HCT116 (cell line): ENCODE data around the gene DHH. TPM values are rescaled to one million over a fixed set of nuclear protein-coding genes. Genes with fewer than 3 reads are reported as not detected.

Experiments used
- ATAC-seq: fragments of 200-7000 bp; cut with Tn5 transposase; 2 replicates; pipeline ENCODE4 v1.9.1; 2020; ENCODE audit warnings: mild to moderate bottlenecking, moderate library complexity
- BruUV-seq: library from RNA; stranded (reverse); fragments of 400-500 nt; replicated peaks from 2 replicates; lab custom pipeline; 2021; lab: Mats Ljungman, UMichigan
- CTCF ChIA-PET: fragments of 300-600 bp; sonication (Branson Sonifier 250); formaldehyde crosslinking; loops from one replicate; lab custom pipeline; 2021; ENCODE audit warnings: antibody characterized with exemption; lab: Charles Lee
- POLR2A ChIA-PET: fragments of 300-600, 350-600 bp; sonication (Branson Sonifier 250); formaldehyde crosslinking; loops from one replicate; lab custom pipeline; 2021; ENCODE audit warnings: antibody characterized with exemption; lab: Charles Lee
- RAD21 ChIA-PET, 2 experiments: fragments of 300-600 bp; sonication (Branson Sonifier 250); formaldehyde crosslinking; loops; one replicate each; lab custom pipeline; 2023; ENCODE audit warnings: low total read pairs in 2 of 2; ENCODE audit not compliant: uncharacterized antibody in 2 of 2, unreplicated experiment in 2 of 2, low non-redundant PET in 1 of 2; lab: Charles Lee
- DNase-seq: peaks from one replicate; pipeline ENCODE4 v3.0.0-alpha.2; 2010; ENCODE audit warnings: low read depth, low spot score
- H2AFZ ChIP-seq: fragments of 200-600 bp; shearing (Covaris generic), sonication (generic); 2 replicates; pipeline ENCODE4 v1.6.1; 2017; ENCODE audit warnings: low read depth, mixed run types, mixed read lengths, antibody characterized with exemption, low read length; ENCODE audit not compliant: poor library complexity, severe bottlenecking
- H3K27ac ChIP-seq: 2 replicates; pipeline ENCODE4 v1.5.1; 2012; ENCODE audit warnings: low read depth, low read length
- H3K27me3 ChIP-seq: fragments of 200-600 bp; sonication (generic); 2 replicates; pipeline ENCODE4 v1.6.1; 2016; ENCODE audit warnings: mixed run types, low read length, mixed read lengths; ENCODE audit not compliant: insufficient read depth
- H3K36me3 ChIP-seq, 2 experiments: fragments of 200-500 bp in 1 of 2; fragments of 200-600 bp in 1 of 2; sonication (Bioruptor generic) in 1 of 2; sonication (generic) in 1 of 2; 2 replicates each; pipeline versions ENCODE4 v1.5.1 to v1.6.1; 2014 to 2016; ENCODE audit warnings: low read length in 2 of 2, inconsistent platforms in 1 of 2, mixed read lengths in 1 of 2, mixed run types in 1 of 2; ENCODE audit not compliant: insufficient read depth in 2 of 2, control insufficient read depth in 1 of 2
- H3K4me1 ChIP-seq, 2 experiments: fragments of 200-600 bp in 1 of 2; sonication (generic) in 1 of 2; 2 replicates each; pipeline versions ENCODE4 v1.5.1 to v1.6.1; 2012 to 2017; ENCODE audit warnings: low read length in 2 of 2, inconsistent platforms in 1 of 2, mild to moderate bottlenecking in 1 of 2, mixed read lengths in 1 of 2, mixed run types in 1 of 2, moderate library complexity in 1 of 2; ENCODE audit not compliant: insufficient read depth in 2 of 2, control insufficient read depth in 1 of 2
- H3K4me2 ChIP-seq: fragments of 200-600 bp; sonication (generic); 2 replicates; pipeline ENCODE4 v1.6.1; 2017; ENCODE audit warnings: mixed run types, low read length, mixed read lengths
- H3K4me3 ChIP-seq, 2 experiments: fragments of 200-600 bp in 1 of 2; sonication (generic) in 1 of 2; replicated peaks in 1 of 2; 2 replicates each; pipeline ENCODE4 v1.5.1; 2011 to 2016; ENCODE audit warnings: low read length in 2 of 2, control low read depth in 1 of 2, low read depth in 1 of 2, mild to moderate bottlenecking in 1 of 2, mixed read lengths in 1 of 2, mixed run types in 1 of 2
- H3K79me2 ChIP-seq: fragments of 200-600 bp; sonication (generic); 2 replicates; pipeline ENCODE4 v1.6.1; 2017; ENCODE audit warnings: mild to moderate bottlenecking, mixed run types, low read length, moderate library complexity, mixed read lengths; ENCODE audit not compliant: insufficient read depth
- H3K9ac ChIP-seq: fragments of 200-600 bp; sonication (generic); 2 replicates; pipeline ENCODE4 v1.6.1; 2016; ENCODE audit warnings: low read length, mixed read lengths
- H3K9me2 ChIP-seq: fragments of 200-600 bp; sonication (generic), shearing (Covaris generic); 2 replicates; pipeline ENCODE4 v1.6.1; 2017; ENCODE audit warnings: mixed run types, mild to moderate bottlenecking, moderate library complexity; ENCODE audit not compliant: insufficient read depth
- H3K9me3 ChIP-seq, 2 experiments: fragments of 200-500 bp in 1 of 2; fragments of 200-600 bp in 1 of 2; sonication (Bioruptor generic) in 1 of 2; sonication (generic) in 1 of 2; 2 replicates each; pipeline ENCODE4 v1.6.1; 2014 to 2017; ENCODE audit warnings: low read length in 2 of 2, mixed read lengths in 2 of 2, inconsistent platforms in 1 of 2, low read depth in 1 of 2, mild to moderate bottlenecking in 1 of 2, mixed run types in 1 of 2, moderate library complexity in 1 of 2; ENCODE audit not compliant: control insufficient read depth in 1 of 2, insufficient read depth in 1 of 2
- H4K20me1 ChIP-seq: fragments of 200-600 bp; sonication (generic), shearing (Covaris generic); 2 replicates; pipeline ENCODE4 v1.6.1; 2017; ENCODE audit warnings: mixed run types, mild to moderate bottlenecking, moderate library complexity; ENCODE audit not compliant: insufficient read depth
- CBX3 ChIP-seq: IDR thresholded peaks from 2 replicates; pipeline ENCODE4 v1.6.1; 2012; ENCODE audit warnings: low read depth
- EZH2 ChIP-seq: fragments of 200-600 bp; sonication (generic); IDR thresholded peaks from 2 replicates; pipeline ENCODE4 v1.6.1; 2017; ENCODE audit warnings: antibody characterized with exemption, mixed run types
- FOSL1 ChIP-seq: IDR thresholded peaks from 2 replicates; pipeline ENCODE4 v1.6.1; 2012; ENCODE audit warnings: low read depth
- MAX ChIP-seq: IDR thresholded peaks from 2 replicates; pipeline ENCODE4 v1.6.1; 2012
- POLR2AphosphoS5 ChIP-seq: IDR thresholded peaks from 2 replicates; pipeline ENCODE4 v1.6.1; 2011; ENCODE audit warnings: mild to moderate bottlenecking, low read depth, low read length, moderate library complexity
- RAD21 ChIP-seq: IDR thresholded peaks from 2 replicates; pipeline ENCODE4 v1.6.1; 2012; ENCODE audit warnings: low read depth, mild to moderate bottlenecking
- SIN3A ChIP-seq: IDR thresholded peaks from 2 replicates; pipeline ENCODE4 v1.6.1; 2012; ENCODE audit warnings: low read depth
- ZNF274 ChIP-seq: fragments of 200-500 bp; sonication (Bioruptor generic); IDR thresholded peaks from 2 replicates; pipeline ENCODE4 v1.6.1; 2014; ENCODE audit warnings: mild to moderate bottlenecking, low read depth, low read length, inconsistent platforms
- intact Hi-C: fragments of 100-400 bp; cut with micrococcal nuclease; formaldehyde crosslinking; loops from 2 replicates; pipeline ENCODE4 v1.10.0; 2022
- total RNA-seq: library from RNA; stranded (reverse); gene quantifications from one replicate; pipeline ENCODE4 v1.2.1, GENCODE V29; 2021; ENCODE audit not compliant: unreplicated experiment
- TF ChIP-seq, protein P1 (sequence below), 3 experiments: fragments of 200-600 bp in 1 of 3; sonication (generic) in 1 of 3; IDR thresholded peaks in 2 of 3; conservative IDR thresholded peaks in 1 of 3; 2 replicates each; pipeline ENCODE4 v1.5.1; 2012 to 2017; ENCODE audit warnings: low read depth in 2 of 3, low read length in 2 of 3, antibody characterized with exemption in 1 of 3, borderline replicate concordance in 1 of 3, control low read depth in 1 of 3, mild to moderate bottlenecking in 1 of 3, mixed read lengths in 1 of 3, mixed run types in 1 of 3, moderate library complexity in 1 of 3; ENCODE audit not compliant: insufficient read depth in 1 of 3

DHH gene
- total RNA-seq, 1 experiment from 2014 or later = 0.22 TPM

DNA sequence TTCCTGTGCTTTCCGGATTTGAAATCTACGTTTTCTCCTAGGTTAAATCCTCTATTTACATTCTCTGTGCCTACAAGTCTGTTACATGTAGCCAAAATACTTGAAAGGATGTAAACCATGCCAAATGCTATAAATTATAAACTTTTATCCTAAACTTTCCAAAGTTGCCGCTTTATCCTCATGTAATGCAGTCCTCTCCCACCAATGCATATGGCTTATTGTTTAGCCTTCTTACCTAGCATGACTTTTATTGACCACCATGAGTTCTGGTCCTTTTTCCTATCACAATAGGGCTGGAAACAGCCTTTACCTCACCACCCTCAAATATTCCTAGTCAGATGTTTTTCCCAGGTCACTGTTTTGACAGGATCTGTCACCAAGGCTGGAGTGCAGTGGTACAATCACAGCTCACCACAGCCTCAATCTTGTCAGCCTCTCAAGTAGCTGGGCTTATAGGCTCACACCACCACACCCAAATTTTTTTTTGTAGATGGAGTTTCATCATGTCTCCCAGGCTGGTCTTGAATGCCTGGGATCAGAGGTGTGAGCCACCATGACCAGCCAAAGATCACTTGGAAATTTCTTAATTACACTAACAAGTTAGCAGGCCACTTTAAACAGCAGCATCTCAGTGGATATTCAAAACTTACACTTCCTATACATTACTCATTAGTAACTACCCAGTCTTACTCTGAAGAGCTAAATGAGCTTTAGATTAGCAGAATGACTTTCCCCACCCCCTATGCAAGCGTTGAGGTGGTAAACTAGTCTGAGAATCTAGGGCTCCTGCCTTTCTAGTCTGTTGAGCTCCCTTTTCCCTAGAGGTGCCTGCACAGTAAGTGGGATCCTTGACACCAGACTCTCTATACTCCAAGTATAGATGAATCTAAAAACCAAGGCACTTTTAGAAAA, 32.5 kb upstream of the DHH start:
- H3K4me1 ChIP-seq = peaks cover 2 to 21% of the 10 kb centered on the region in 2 experiments; a peak in 2 of 4 replicates
- H3K9ac ChIP-seq = no peak overlapping the region
- no TSS peak for BruUV-seq
- H3K4me3 ChIP-seq = no peak overlapping the region
- no peaks in the 10 kb centered on the region for H3K27me3 ChIP-seq
- no peak overlapping the region for H3K27ac ChIP-seq
- no peak overlapping the region for H2AFZ ChIP-seq
- peaks cover 31% of the 10 kb centered on the region for H3K79me2 ChIP-seq
- intact Hi-C loops = no loop called here
- H3K9me3 ChIP-seq = no peaks in the 10 kb centered on the region
- H4K20me1 ChIP-seq = peaks cover 14% of the 10 kb centered on the region; the same call in 1 of the 2 replicates
- H3K4me2 ChIP-seq = no peak overlapping the region
- no peaks in the 10 kb centered on the region for H3K9me2 ChIP-seq
- ChIA-PET POLR2A (interaction anchor here (1.0 to 1.8 kb wide), 3 partner anchors 16 to 63 kb away, joined by 3 to 6 read pairs (median 3); partner anchors contain the start of genes LMBR1L and RHEBL1), CTCF (interaction anchor here (1.5 kb wide), 1 partner anchor 39 kb away, joined by 4 read pairs; no protein-coding TSS in a partner anchor), RAD21 (interaction anchor here in 1 of 2 experiments (0.9 kb wide), 1 partner anchor 69 kb away, joined by 3 read pairs; no protein-coding TSS in a partner anchor)
- ATAC-seq (no peak), DNase-seq (no peak)
- H3K36me3 ChIP-seq = peaks cover 16 to 30% of the 10 kb centered on the region in 2 experiments
- TF ChIP-seq ZNF274 (no peak), EZH2 (no peak), CBX3 (no peak), POLR2AphosphoS5 (peak; percentile 67), SIN3A (0 out of 2 replicates have a peak, but pooled peaks have one; percentile 23), MAX (0 out of 2 replicates have a peak, but pooled peaks have one; percentile 12), FOSL1 (0 out of 2 replicates have a peak, but pooled peaks have one; percentile 13), RAD21 (no peak)
- TF ChIP-seq, protein P1, sequence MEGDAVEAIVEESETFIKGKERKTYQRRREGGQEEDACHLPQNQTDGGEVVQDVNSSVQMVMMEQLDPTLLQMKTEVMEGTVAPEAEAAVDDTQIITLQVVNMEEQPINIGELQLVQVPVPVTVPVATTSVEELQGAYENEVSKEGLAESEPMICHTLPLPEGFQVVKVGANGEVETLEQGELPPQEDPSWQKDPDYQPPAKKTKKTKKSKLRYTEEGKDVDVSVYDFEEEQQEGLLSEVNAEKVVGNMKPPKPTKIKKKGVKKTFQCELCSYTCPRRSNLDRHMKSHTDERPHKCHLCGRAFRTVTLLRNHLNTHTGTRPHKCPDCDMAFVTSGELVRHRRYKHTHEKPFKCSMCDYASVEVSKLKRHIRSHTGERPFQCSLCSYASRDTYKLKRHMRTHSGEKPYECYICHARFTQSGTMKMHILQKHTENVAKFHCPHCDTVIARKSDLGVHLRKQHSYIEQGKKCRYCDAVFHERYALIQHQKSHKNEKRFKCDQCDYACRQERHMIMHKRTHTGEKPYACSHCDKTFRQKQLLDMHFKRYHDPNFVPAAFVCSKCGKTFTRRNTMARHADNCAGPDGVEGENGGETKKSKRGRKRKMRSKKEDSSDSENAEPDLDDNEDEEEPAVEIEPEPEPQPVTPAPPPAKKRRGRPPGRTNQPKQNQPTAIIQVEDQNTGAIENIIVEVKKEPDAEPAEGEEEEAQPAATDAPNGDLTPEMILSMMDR (IDR thresholded peaks at IDR 0.05 in 2 of 3, conservative IDR thresholded peaks at IDR 0.05 in 1 of 3; ENCODE audit: borderline replicate concordance in 1 of 3, insufficient read depth in 1 of 3, low read depth in 2 of 3, low read length in 2 of 3) = no peak
